PC-9 (cell line): Measurements from ENCODE around the gene SCAPER. TPM values are rescaled to one million over a fixed set of nuclear protein-coding genes. Genes with fewer than 3 reads are reported as not detected.

Experiments used
- Bru-seq: library from RNA; stranded (reverse); fragments of 400-500 nt; gene quantifications from one replicate; lab custom pipeline; 2021; lab: Mats Ljungman, UMichigan
- BruChase-seq, 2 experiments: library from RNA; stranded (reverse); fragments of 400-500 nt; gene quantifications; one replicate each; lab custom pipeline; 2021; lab: Mats Ljungman, UMichigan
- BruUV-seq: library from RNA; stranded (reverse); fragments of 400-500 nt; replicated peaks from 2 replicates; lab custom pipeline; 2021; lab: Mats Ljungman, UMichigan
- CTCF ChIA-PET: fragments of 300-600 bp; sonication (Branson Sonifier 250); formaldehyde crosslinking; loops from one replicate; lab custom pipeline; 2022; ENCODE audit warnings: antibody characterized with exemption; lab: Charles Lee
- POLR2A ChIA-PET: fragments of 300-600 bp; sonication (Branson Sonifier 250); formaldehyde crosslinking; loops from one replicate; lab custom pipeline; 2022; ENCODE audit warnings: antibody characterized with exemption; ENCODE audit not compliant: unreplicated experiment; lab: Charles Lee
- DNase-seq, 2 experiments: peaks; one replicate each; pipeline versions ENCODE4 v3.0.0 to v3.0.0-alpha.2; 2015 to 2022; ENCODE audit warnings: mixed read lengths in 1 of 2
- H2AFZ ChIP-seq: fragments of 200-600 bp; sonication (generic); 2 replicates; pipeline ENCODE4 v1.8.1; 2017; ENCODE audit warnings: antibody characterized with exemption
- H3F3A ChIP-seq: fragments of 200-600 bp; sonication (generic); 2 replicates; pipeline ENCODE4 v1.8.1; 2017; ENCODE audit warnings: antibody characterized with exemption, mild to moderate bottlenecking, low read depth; ENCODE audit not compliant: insufficient read depth
- H3K27ac ChIP-seq: fragments of 200-600 bp; sonication (generic); 2 replicates; pipeline ENCODE4 v1.6.1; 2016; ENCODE audit warnings: mixed run types
- H3K27me3 ChIP-seq: fragments of 200-600 bp; sonication (generic); 2 replicates; pipeline ENCODE4 v1.6.1; 2016; ENCODE audit warnings: low read depth, mixed run types; ENCODE audit not compliant: insufficient read depth
- H3K36me3 ChIP-seq: fragments of 200-600 bp; sonication (generic); 2 replicates; pipeline ENCODE4 v1.6.1; 2016; ENCODE audit warnings: low read depth, mixed run types
- H3K4me1 ChIP-seq: fragments of 200-600 bp; sonication (generic); replicated peaks from 2 replicates; pipeline ENCODE4 v1.6.1; 2016; ENCODE audit warnings: mixed run types; ENCODE audit not compliant: insufficient read depth
- H3K4me2 ChIP-seq: fragments of 200-600 bp; sonication (generic); 2 replicates; pipeline ENCODE4 v1.6.1; 2017; ENCODE audit warnings: mixed run types
- H3K4me3 ChIP-seq: fragments of 200-600 bp; sonication (generic); 2 replicates; pipeline ENCODE4 v1.6.1; 2016; ENCODE audit warnings: mixed run types
- H3K79me2 ChIP-seq: fragments of 200-600 bp; sonication (generic); 2 replicates; pipeline ENCODE4 v1.6.1; 2017; ENCODE audit warnings: low read depth, mixed run types
- H3K9me2 ChIP-seq: fragments of 200-600 bp; sonication (generic); 2 replicates; pipeline ENCODE4 v1.8.1; 2017; ENCODE audit warnings: mild to moderate bottlenecking; ENCODE audit not compliant: insufficient read depth
- H3K9me3 ChIP-seq: fragments of 200-600 bp; sonication (generic); 2 replicates; pipeline ENCODE4 v1.8.1; 2016; ENCODE audit warnings: low read depth; ENCODE audit not compliant: insufficient read depth
- H4K20me1 ChIP-seq: fragments of 200-600 bp; sonication (generic); 2 replicates; pipeline ENCODE4 v1.8.1; 2017; ENCODE audit not compliant: insufficient read depth
- EZH2 ChIP-seq: fragments of 200-600 bp; sonication (generic); IDR thresholded peaks from 2 replicates; pipeline ENCODE4 v1.8.0; 2017; ENCODE audit warnings: antibody characterized with exemption, low read depth
- intact Hi-C: fragments of 100-400 bp; cut with micrococcal nuclease; formaldehyde crosslinking; loops from one replicate; pipeline ENCODE4 v1.10.0; 2022; ENCODE audit not compliant: unreplicated experiment
- long read RNA-seq: library from polyadenylated mRNA; stranded (forward); transcript quantifications from one replicate; pipeline ENCODE4 v2.0.0, GENCODE V29; 2022
- total RNA-seq: library from RNA; stranded (reverse); gene quantifications from 2 replicates; pipeline ENCODE4 v1.2.3, GENCODE V29; 2021
- TF ChIP-seq, protein P1 (sequence below): fragments of 200-600 bp; sonication (generic); conservative IDR thresholded peaks from 2 replicates; pipeline ENCODE4 v1.6.1; 2017; ENCODE audit warnings: mixed run types, antibody characterized with exemption, mild to moderate bottlenecking, moderate library complexity

The SCAPER gene, protein sequence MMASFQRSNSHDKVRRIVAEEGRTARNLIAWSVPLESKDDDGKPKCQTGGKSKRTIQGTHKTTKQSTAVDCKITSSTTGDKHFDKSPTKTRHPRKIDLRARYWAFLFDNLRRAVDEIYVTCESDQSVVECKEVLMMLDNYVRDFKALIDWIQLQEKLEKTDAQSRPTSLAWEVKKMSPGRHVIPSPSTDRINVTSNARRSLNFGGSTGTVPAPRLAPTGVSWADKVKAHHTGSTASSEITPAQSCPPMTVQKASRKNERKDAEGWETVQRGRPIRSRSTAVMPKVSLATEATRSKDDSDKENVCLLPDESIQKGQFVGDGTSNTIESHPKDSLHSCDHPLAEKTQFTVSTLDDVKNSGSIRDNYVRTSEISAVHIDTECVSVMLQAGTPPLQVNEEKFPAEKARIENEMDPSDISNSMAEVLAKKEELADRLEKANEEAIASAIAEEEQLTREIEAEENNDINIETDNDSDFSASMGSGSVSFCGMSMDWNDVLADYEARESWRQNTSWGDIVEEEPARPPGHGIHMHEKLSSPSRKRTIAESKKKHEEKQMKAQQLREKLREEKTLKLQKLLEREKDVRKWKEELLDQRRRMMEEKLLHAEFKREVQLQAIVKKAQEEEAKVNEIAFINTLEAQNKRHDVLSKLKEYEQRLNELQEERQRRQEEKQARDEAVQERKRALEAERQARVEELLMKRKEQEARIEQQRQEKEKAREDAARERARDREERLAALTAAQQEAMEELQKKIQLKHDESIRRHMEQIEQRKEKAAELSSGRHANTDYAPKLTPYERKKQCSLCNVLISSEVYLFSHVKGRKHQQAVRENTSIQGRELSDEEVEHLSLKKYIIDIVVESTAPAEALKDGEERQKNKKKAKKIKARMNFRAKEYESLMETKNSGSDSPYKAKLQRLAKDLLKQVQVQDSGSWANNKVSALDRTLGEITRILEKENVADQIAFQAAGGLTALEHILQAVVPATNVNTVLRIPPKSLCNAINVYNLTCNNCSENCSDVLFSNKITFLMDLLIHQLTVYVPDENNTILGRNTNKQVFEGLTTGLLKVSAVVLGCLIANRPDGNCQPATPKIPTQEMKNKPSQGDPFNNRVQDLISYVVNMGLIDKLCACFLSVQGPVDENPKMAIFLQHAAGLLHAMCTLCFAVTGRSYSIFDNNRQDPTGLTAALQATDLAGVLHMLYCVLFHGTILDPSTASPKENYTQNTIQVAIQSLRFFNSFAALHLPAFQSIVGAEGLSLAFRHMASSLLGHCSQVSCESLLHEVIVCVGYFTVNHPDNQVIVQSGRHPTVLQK (N-terminal part only)
- total RNA-seq: 18.7 and 22.0 TPM in 2 replicates
- percentile 70 among the genes with signal in this experiment for Bru-seq, nascent RNA
- percentile 58 among the genes with signal in this experiment for BruChase-seq, experiment 1, labeled RNA remaining after a 2-hour chase
- BruChase-seq, experiment 2, labeled RNA remaining after a 6-hour chase: percentile 45 among the genes with signal in this experiment
- long read RNA-seq, full-length matches to known transcripts: 4 of 11 reads
- long read RNA-seq, partial matches to known transcripts: 1 of 11 reads
- long read RNA-seq, other reads (novel, unspliced or antisense): 6 of 11 reads

DNA sequence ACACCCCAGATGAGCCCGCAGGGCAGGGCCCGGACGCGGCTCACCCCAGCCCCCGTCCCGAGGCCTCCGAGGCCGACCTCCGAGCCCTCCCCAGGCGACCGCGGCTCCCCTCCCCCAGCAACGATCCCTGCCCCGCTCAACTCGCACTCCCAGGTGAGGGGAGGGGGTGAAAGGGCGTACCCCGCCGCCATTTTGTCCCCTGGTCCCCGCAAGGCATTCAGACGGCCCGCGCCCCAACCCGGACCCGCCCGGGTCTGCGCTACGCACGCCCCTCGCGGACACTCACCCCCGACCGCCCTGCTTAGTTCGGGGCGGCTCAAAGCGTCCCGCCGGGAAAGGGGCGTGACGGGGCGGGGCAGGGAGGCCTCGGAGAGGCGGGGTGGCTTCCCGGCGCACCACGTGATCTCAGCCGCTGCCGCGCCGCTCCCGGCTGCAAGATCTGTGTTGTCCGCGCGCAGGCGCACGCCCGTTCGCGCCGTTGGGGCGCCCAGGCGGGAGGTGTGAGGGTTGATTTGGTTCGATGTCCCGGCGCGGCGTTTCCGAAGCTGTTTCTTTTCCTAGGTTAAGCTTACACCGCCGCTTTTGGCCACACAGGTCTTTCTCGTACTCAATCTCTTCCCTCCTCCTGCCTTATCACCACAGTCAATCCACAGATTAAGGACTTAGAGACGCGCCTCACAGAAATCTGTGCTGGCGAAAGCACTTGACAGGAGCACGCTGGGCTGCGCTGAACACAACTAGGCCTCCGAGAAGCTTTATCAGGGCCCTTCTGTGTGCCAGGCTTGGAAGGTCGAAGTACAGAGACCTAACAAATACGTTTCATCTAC is at the start of gene SCAPER:
SCAPER (minus strand) TSS at position 328 of the 827 bp plus-strand sequence. CDS start 21,523 bp downstream, outside the sequence.
- Histone ChIP-seq H3K36me3 (no peaks in the 10 kb centered on the region), H3K4me3 (peak within 1 kb of the TSS; percentile 88), H3K9me2 (no peaks in the 10 kb centered on the region), H3K4me1 (peaks cover 22% of the 10 kb centered on the region; the same call in 1 of the 2 replicates), H3K4me2 (peak within 1 kb of the TSS; percentile 95), H3K9me3 (no peaks in the 10 kb centered on the region), H3K79me2 (no peaks in the 10 kb centered on the region; the same call in 1 of the 2 replicates), H3K27ac (no peak within 1 kb of the TSS), H4K20me1 (no peaks in the 10 kb centered on the region), H3K27me3 (no peaks in the 10 kb centered on the region), H2AFZ (peak within 1 kb of the TSS; percentile 100), H3F3A (no peaks in the 10 kb centered on the region)
- TF ChIP-seq, protein P1, sequence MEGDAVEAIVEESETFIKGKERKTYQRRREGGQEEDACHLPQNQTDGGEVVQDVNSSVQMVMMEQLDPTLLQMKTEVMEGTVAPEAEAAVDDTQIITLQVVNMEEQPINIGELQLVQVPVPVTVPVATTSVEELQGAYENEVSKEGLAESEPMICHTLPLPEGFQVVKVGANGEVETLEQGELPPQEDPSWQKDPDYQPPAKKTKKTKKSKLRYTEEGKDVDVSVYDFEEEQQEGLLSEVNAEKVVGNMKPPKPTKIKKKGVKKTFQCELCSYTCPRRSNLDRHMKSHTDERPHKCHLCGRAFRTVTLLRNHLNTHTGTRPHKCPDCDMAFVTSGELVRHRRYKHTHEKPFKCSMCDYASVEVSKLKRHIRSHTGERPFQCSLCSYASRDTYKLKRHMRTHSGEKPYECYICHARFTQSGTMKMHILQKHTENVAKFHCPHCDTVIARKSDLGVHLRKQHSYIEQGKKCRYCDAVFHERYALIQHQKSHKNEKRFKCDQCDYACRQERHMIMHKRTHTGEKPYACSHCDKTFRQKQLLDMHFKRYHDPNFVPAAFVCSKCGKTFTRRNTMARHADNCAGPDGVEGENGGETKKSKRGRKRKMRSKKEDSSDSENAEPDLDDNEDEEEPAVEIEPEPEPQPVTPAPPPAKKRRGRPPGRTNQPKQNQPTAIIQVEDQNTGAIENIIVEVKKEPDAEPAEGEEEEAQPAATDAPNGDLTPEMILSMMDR: no peak
- no peak for TF ChIP-seq EZH2
- intact Hi-C loops: no loop called here
- POLR2A ChIA-PET: no interaction called here
- CTCF ChIA-PET: no interaction called here
- no TSS peak for BruUV-seq
- DNase-seq: peak; percentile 61 to 86

DNA sequence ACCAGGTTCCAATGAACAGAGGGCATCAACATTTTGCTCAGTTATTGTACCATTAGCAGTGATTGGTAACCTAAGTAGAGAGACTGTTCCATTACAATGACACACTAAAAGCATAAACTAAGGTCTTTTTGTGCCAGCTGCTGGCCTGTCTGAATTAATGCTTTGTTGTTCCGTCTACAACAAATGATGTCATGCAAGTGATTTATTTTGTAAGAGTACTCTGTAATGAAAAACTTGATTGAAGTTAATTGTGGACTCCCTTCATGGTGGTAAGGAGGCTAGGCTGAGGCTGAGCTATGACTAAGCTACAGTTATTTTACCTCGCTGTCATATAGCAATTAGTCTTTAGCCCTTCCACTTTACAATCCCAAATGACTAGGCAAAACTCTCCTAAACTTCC is 49.6 kb upstream of the SCAPER start:
- POLR2A ChIA-PET: no interaction called here
- no peak for DNase-seq
- intact Hi-C loops: no loop called here
- Histone ChIP-seq H3K4me2 (no peak overlapping the region), H3K27ac (no peak overlapping the region), H3F3A (no peaks in the 10 kb centered on the region), H3K36me3 (no peaks in the 10 kb centered on the region), H3K4me3 (no peak overlapping the region), H3K79me2 (no peaks in the 10 kb centered on the region), H3K9me2 (no peaks in the 10 kb centered on the region), H3K4me1 (no peaks in the 10 kb centered on the region), H3K9me3 (no peaks in the 10 kb centered on the region), H2AFZ (no peak overlapping the region), H4K20me1 (no peaks in the 10 kb centered on the region), H3K27me3 (no peaks in the 10 kb centered on the region)
- no TSS peak for BruUV-seq
- CTCF ChIA-PET: interaction anchor here (0.7 kb wide), 1 partner anchor 32 kb away, joined by 7 read pairs; no protein-coding TSS in a partner anchor
- TF ChIP-seq, protein P1: no peak
- no peak for TF ChIP-seq EZH2
